HL-60 (cell line): Measurements from ENCODE around the gene DCTN5.

Experiments used
- DNase-seq, 2 experiments: peaks; one replicate each; pipeline ENCODE4 v3.0.0-alpha.2; 2010 to 2020; ENCODE audit warnings: low read depth in 1 of 2, low spot score in 1 of 2
- H3K27ac ChIP-seq: fragments of 250-450 bp; sonication (Bioruptor Pico); replicated peaks from 2 replicates; pipeline ENCODE4 v1.5.1; 2020; ENCODE audit warnings: mild to moderate bottlenecking, moderate library complexity
- H3K27me3 ChIP-seq: fragments of 250-450 bp; sonication (Bioruptor Pico); 2 replicates; pipeline ENCODE4 v1.5.1; 2021; ENCODE audit warnings: mild to moderate bottlenecking, moderate library complexity; ENCODE audit not compliant: insufficient read depth, poor library complexity, severe bottlenecking
- H3K4me3 ChIP-seq: replicated peaks from 2 replicates; pipeline ENCODE4 v1.5.1; 2011; ENCODE audit warnings: mild to moderate bottlenecking, control low read depth, low read length; ENCODE audit not compliant: insufficient read depth
- GABPA ChIP-seq: IDR thresholded peaks from 2 replicates; pipeline ENCODE4 v1.6.1; 2012; ENCODE audit warnings: low read depth
- POLR2AphosphoS5 ChIP-seq: IDR thresholded peaks from 2 replicates; pipeline ENCODE4 v1.6.1; 2012; ENCODE audit warnings: low read depth
- SPI1 ChIP-seq: IDR thresholded peaks from 2 replicates; pipeline ENCODE4 v1.6.1; 2012; ENCODE audit warnings: low read depth, mild to moderate bottlenecking, borderline replicate concordance
- TF ChIP-seq, protein P1 (sequence below): IDR thresholded peaks from 2 replicates; pipeline ENCODE4 v1.6.1; 2012; ENCODE audit warnings: low read depth; ENCODE audit not compliant: insufficient replicate concordance
- TF ChIP-seq, protein P2 (sequence below): IDR thresholded peaks from one replicate; pipeline ENCODE4 v1.5.1; 2011; ENCODE audit warnings: low read length, control low read depth, inconsistent platforms; ENCODE audit not compliant: insufficient read depth

The DCTN5 gene

DNA sequence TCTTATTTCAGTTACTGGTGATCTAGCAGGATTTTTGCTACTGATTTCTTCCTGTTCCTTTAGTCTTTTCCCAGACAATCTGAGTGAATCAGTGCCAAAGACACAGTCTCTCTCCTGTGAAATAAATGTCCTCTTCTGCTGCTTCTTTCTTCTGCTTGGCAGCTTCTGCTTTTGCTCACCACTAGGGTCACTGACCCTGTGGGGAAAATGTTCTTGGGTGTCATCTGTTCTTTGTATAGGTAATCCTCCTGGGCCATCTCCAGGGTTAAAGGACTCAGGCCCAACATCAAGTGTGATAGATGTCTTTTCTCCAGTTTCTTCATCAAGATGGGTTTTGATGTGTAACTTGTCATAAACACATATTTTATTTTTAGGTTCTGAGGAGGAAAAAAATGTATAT, 5.3 kb upstream of the DCTN5 start:
- peak in 1 of 2 experiments; percentile 22 for DNase-seq
- Histone ChIP-seq H3K27ac (no peak overlapping the region), H3K4me3 (no peak overlapping the region), H3K27me3 (no peaks in the 10 kb centered on the region)
- TF ChIP-seq, protein P1, sequence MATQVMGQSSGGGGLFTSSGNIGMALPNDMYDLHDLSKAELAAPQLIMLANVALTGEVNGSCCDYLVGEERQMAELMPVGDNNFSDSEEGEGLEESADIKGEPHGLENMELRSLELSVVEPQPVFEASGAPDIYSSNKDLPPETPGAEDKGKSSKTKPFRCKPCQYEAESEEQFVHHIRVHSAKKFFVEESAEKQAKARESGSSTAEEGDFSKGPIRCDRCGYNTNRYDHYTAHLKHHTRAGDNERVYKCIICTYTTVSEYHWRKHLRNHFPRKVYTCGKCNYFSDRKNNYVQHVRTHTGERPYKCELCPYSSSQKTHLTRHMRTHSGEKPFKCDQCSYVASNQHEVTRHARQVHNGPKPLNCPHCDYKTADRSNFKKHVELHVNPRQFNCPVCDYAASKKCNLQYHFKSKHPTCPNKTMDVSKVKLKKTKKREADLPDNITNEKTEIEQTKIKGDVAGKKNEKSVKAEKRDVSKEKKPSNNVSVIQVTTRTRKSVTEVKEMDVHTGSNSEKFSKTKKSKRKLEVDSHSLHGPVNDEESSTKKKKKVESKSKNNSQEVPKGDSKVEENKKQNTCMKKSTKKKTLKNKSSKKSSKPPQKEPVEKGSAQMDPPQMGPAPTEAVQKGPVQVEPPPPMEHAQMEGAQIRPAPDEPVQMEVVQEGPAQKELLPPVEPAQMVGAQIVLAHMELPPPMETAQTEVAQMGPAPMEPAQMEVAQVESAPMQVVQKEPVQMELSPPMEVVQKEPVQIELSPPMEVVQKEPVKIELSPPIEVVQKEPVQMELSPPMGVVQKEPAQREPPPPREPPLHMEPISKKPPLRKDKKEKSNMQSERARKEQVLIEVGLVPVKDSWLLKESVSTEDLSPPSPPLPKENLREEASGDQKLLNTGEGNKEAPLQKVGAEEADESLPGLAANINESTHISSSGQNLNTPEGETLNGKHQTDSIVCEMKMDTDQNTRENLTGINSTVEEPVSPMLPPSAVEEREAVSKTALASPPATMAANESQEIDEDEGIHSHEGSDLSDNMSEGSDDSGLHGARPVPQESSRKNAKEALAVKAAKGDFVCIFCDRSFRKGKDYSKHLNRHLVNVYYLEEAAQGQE, result no peak

DNA sequence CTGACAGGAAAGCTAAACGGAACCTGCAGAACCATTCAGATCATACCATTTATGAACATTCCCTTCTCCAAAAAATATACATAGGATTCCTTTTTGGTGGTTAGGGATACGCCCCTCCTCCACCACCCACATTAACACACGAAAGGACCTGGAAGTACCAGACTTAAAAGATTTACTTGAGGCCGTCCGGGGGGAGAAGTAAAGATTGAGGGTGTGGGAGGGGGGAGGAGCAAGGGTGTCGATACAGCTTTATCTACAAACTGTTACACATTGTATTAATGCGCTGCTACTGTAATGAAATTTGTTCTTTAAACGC, 693 bp upstream of the DCTN5 start:
- Histone ChIP-seq H3K4me3 (peak overlapping the region; percentile 98), H3K27ac (peak overlapping the region; percentile 89), H3K27me3 (no peaks in the 10 kb centered on the region)
- TF ChIP-seq, protein P1, result no peak
- TF ChIP-seq GABPA, result no peak
- TF ChIP-seq SPI1, result no peak
- no peak for TF ChIP-seq POLR2AphosphoS5
- TF ChIP-seq, protein P2, sequence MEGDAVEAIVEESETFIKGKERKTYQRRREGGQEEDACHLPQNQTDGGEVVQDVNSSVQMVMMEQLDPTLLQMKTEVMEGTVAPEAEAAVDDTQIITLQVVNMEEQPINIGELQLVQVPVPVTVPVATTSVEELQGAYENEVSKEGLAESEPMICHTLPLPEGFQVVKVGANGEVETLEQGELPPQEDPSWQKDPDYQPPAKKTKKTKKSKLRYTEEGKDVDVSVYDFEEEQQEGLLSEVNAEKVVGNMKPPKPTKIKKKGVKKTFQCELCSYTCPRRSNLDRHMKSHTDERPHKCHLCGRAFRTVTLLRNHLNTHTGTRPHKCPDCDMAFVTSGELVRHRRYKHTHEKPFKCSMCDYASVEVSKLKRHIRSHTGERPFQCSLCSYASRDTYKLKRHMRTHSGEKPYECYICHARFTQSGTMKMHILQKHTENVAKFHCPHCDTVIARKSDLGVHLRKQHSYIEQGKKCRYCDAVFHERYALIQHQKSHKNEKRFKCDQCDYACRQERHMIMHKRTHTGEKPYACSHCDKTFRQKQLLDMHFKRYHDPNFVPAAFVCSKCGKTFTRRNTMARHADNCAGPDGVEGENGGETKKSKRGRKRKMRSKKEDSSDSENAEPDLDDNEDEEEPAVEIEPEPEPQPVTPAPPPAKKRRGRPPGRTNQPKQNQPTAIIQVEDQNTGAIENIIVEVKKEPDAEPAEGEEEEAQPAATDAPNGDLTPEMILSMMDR, result no peak
- peak; percentile 16 to 43 for DNase-seq

DNA sequence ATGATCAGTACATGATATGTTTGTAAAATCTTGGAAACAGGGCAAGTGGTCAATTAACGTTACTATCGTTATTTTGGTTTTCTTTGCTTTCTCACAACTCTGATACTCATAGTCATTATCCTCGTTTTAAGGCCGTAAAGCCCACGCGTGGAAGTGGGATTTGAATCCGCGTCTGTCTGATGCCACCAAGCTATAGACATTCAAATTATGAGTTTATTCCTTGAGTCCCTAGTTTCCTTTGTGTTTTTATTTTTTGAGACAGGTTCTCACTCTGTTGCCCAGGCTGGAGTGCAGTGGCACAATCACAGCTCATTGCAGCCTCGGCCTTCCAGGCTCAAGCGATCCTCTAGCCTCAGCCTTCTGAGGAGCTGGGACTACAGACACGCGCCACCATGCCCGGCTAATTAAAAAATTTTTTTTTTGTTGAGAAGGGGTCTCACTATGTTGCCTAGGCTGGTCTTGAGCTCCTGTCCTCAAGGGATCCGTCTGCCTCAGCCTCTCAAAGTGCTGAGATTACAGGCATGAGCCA, 1.0 kb downstream of the DCTN5 start:
- H3K27ac ChIP-seq, result peak overlapping the region; percentile 89
- DNase-seq, result no peak
- no peak for TF ChIP-seq POLR2AphosphoS5
- TF ChIP-seq, protein P2, result no peak
- TF ChIP-seq GABPA, result no peak
- TF ChIP-seq SPI1, result no peak
- TF ChIP-seq, protein P1, result no peak

More for the DNA sequence above, 1.0 kb downstream of the DCTN5 start:
- H3K4me3 ChIP-seq, result peak overlapping the region; percentile 98
- H3K27me3 ChIP-seq, result no peaks in the 10 kb centered on the region
